Measurements from ENCODE around the gene RBCK1.

Gene RBCK1

DNA sequence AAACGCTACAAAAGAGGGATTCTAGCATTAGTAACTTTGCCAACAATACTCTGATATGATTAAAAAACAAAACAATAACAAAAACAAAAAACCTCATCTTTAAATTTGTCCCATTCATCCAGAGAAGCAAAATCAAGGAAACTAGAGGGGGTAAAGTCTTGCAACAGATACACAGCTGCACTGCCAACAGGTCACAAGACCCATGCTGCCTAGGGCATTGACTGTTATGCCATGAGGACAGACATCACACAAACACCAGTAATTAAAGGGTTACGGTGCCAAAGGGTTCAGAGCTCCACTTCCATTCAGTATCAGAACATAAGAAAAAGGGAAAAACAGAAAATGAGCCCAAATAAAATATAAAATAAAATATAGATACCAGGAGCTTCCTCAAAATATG lies 52.6 kb downstream of the RBCK1 start:
- WGBS (ENCODE audit: insufficient coverage): no CpG with 5 or more reads among the region's 2 CpGs
- Histone ChIP-seq H3K9me3 (ENCODE audit: control extremely low read depth in 1 of 5, control insufficient read depth in 4 of 5, insufficient read depth in 2 of 5, low read depth in 1 of 5, low read length in 4 of 5) (no peaks in the 10 kb centered on the region), H3K4me3 (ENCODE audit: control insufficient read depth in 1 of 7, extremely low read depth in 1 of 7, insufficient read depth in 4 of 7, low read depth in 2 of 7, low read length in 6 of 7) (peak overlapping the region in 3 of 7 experiments; percentile 47 to 88 (median 80)), H3K27ac (ENCODE audit: insufficient read depth in 1 of 2, low read depth in 1 of 2, low read length in 2 of 2, poor library complexity in 1 of 2, severe bottlenecking in 2 of 2) (no peak overlapping the region), H3K36me3 (ENCODE audit: control insufficient read depth in 4 of 4, insufficient read depth in 4 of 4, low read length in 3 of 4) (peaks cover 0 to 2% (median 0%) of the 10 kb centered on the region in 4 experiments), H3K4me1 (ENCODE audit: control extremely low read depth in 1 of 4, control insufficient read depth in 4 of 4, insufficient read depth in 4 of 4, low read length in 3 of 4) (peaks cover 0 to 42% (median 23%) of the 10 kb centered on the region in 4 experiments), H3K27me3 (replicated peaks in 2 of 5; ENCODE audit: control insufficient read depth in 4 of 5, insufficient read depth in 5 of 5, low read length in 4 of 5) (no peaks in the 10 kb centered on the region)
- ChIA-PET CTCF (interaction anchor here (0.6 to 1.4 kb wide), 4 partner anchors 16 to 130 kb away, joined by 3 to 4 read pairs (median 4); no protein-coding TSS in a partner anchor), POLR2A (no interaction called here)
- DNase-seq: peak in 1 of 3 donors; percentile 24

DNA sequence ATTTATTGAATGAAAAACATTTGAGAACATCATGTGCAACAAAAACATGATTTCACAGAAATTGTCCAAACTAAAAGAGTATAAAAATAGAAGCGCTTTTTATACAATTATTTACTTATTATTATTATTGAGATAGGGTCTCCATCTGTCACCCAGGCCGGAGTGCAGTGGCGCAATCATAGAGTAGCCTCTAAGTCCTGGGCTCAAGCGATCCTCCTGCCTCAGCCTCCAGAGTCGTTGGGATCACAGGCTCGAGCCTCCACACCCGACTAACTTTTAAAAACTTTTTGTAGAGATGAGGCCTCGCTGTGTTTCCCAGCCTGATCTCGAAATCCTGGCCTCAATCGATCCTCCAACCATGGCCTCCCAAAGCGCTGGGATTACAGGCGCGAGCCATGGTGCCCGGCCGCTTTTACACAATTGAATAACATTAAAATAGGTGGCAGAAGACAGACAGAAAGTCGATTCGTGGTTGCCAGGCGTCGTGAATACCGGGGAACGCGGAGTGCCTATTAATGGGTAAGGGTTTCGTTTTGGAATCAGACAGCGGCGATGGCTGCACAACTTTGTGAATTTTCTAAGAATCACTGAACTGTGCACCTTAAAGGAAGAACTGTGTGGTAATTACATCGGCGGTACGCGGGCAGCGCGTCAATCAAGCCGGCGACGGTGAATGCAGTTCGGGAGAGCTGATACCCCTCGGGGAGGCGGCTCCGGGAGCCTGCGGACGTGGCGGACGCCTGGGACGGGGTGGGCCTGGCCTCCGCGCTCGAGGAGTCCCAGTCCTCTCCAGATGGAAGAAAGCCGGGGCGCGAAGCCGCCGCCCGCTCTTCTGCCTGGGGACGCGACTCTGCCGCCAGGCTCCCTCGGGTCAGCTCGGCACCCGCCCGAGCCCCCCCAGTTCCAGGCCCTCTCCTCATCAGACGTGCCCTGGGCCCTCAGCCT lies 53.4 kb downstream of the RBCK1 start:
- peak overlapping the region; percentile 65 to 93 (median 87) for H3K4me3 ChIP-seq (ENCODE audit: control insufficient read depth in 1 of 7, extremely low read depth in 1 of 7, insufficient read depth in 4 of 7, low read depth in 2 of 7, low read length in 6 of 7)
- H3K9me3 ChIP-seq (ENCODE audit: control extremely low read depth in 1 of 5, control insufficient read depth in 4 of 5, insufficient read depth in 2 of 5, low read depth in 1 of 5, low read length in 4 of 5): no peaks in the 10 kb centered on the region
- H3K27me3 ChIP-seq (replicated peaks in 2 of 5; ENCODE audit: control insufficient read depth in 4 of 5, insufficient read depth in 5 of 5, low read length in 4 of 5): no peaks in the 10 kb centered on the region
- ChIA-PET POLR2A (no interaction called here), CTCF (interaction anchor here (1.0 to 1.4 kb wide), 3 partner anchors 15 to 131 kb away, joined by 3 to 4 read pairs (median 3); no protein-coding TSS in a partner anchor)
- WGBS (ENCODE audit: insufficient coverage): 11% methylated on average over 59 of the region's 60 CpGs
- H3K36me3 ChIP-seq (ENCODE audit: control insufficient read depth in 4 of 4, insufficient read depth in 4 of 4, low read length in 3 of 4): peaks cover 0 to 2% (median 0%) of the 10 kb centered on the region in 4 experiments
- H3K27ac ChIP-seq (ENCODE audit: insufficient read depth in 1 of 2, low read depth in 1 of 2, low read length in 2 of 2, poor library complexity in 1 of 2, severe bottlenecking in 2 of 2): peak overlapping the region; percentile 46 to 84
- DNase-seq: peak in 2 of 3 donors; percentile 47 to 62
- peaks cover 0 to 42% (median 23%) of the 10 kb centered on the region in 4 experiments for H3K4me1 ChIP-seq (ENCODE audit: control extremely low read depth in 1 of 4, control insufficient read depth in 4 of 4, insufficient read depth in 4 of 4, low read length in 3 of 4)

DNA sequence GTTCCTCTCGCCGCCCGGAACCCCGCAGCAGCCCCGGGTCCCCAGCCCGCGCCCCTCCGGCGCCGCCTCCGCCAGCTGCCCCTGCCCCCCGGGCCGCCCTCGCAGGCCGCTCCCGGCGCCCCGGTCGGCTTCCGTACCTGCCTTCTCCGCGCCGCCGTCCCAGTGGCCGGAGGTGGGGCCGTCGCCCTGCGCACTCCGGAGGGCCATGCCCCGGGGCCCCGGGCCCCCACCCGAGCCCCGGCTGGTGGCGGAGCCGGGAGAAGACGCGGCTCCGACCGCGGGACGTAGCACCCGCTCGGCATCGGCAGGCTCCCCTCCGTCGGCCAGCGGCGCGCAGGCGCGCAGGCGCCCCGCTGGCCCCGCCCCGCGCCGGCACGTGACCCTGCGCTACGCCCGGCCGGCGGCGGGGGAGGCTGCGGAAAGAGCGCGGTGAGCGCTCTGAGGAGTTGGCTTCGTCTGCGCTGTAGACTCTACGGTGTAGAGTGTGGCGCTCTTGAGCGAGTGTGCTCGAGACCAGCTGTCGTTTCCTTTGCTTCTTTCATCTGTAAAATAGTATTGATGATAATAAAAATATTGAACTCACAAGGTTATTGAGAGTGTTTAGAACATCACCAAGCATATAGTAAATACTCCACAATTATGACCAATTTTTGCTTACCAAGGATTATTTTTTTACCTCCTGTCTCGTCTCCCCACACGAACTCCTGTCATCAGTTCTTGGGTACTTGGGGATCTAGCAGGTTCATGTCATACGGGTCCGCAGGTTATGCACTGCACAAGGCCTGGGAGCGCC lies 54.3 kb downstream of the RBCK1 start, which contains the start of gene TBC1D20:
TBC1D20 (minus strand) TSS at position 335 of the 793 bp plus-strand sequence; CDS start at position 207, 128 bp downstream.
- Histone ChIP-seq H3K4me1 (ENCODE audit: control extremely low read depth in 1 of 4, control insufficient read depth in 4 of 4, insufficient read depth in 4 of 4, low read length in 3 of 4) (peaks cover 0 to 42% (median 23%) of the 10 kb centered on the region in 4 experiments), H3K27me3 (replicated peaks in 2 of 5; ENCODE audit: control insufficient read depth in 4 of 5, insufficient read depth in 5 of 5, low read length in 4 of 5) (no peaks in the 10 kb centered on the region), H3K36me3 (ENCODE audit: control insufficient read depth in 4 of 4, insufficient read depth in 4 of 4, low read length in 3 of 4) (peaks cover 0 to 2% (median 0%) of the 10 kb centered on the region in 4 experiments), H3K9me3 (ENCODE audit: control extremely low read depth in 1 of 5, control insufficient read depth in 4 of 5, insufficient read depth in 2 of 5, low read depth in 1 of 5, low read length in 4 of 5) (peaks cover 0 to 6% (median 0%) of the 10 kb centered on the region in 5 experiments), H3K27ac (ENCODE audit: insufficient read depth in 1 of 2, low read depth in 1 of 2, low read length in 2 of 2, poor library complexity in 1 of 2, severe bottlenecking in 2 of 2) (peak within 1 kb of the TSS; percentile 46 to 84), H3K4me3 (ENCODE audit: control insufficient read depth in 1 of 7, extremely low read depth in 1 of 7, insufficient read depth in 4 of 7, low read depth in 2 of 7, low read length in 6 of 7) (peak within 1 kb of the TSS; percentile 65 to 93 (median 87))
- POLR2A ChIA-PET: no interaction called here
- CTCF ChIA-PET: interaction anchor here (1.0 to 1.3 kb wide), 3 partner anchors 10 to 30 kb away, joined by 4 to 7 read pairs (median 4); no protein-coding TSS in a partner anchor
- WGBS (ENCODE audit: insufficient coverage): 0% methylated on average over 57 of the region's 80 CpGs
- DNase-seq: peak; percentile 86 to 93 (median 93)

DNA sequence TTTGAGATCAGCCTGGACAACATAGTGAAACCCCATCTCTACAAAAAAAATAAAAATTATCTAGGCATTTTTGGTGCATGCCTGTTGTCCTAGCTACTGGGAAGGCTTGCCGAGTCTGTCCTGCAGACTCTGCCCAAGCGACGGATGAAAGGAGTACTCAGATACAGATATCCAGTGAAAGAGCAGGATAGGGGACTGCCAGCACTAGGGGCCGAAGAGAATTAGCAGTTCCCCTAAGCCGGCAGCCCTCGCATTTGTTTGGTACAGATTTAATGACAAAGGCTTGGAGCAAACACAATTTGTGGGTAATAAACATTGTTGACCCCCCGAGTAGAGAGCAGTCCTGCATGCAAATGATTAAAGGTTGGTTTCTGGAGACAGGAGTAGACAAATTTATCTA lies 59.7 kb downstream of the RBCK1 start:
- 99% methylated on average over 7 of the region's 7 CpGs for WGBS (ENCODE audit: insufficient coverage)
- ChIA-PET POLR2A (no interaction called here), CTCF (interaction anchor here (1.0 to 2.2 kb wide), 3 partner anchors 9 to 12 kb away, joined by 3 to 6 read pairs (median 4); no protein-coding TSS in a partner anchor)
- DNase-seq: no peak
- Histone ChIP-seq H3K4me3 (ENCODE audit: control insufficient read depth in 1 of 7, extremely low read depth in 1 of 7, insufficient read depth in 4 of 7, low read depth in 2 of 7, low read length in 6 of 7) (no peak overlapping the region), H3K36me3 (ENCODE audit: control insufficient read depth in 4 of 4, insufficient read depth in 4 of 4, low read length in 3 of 4) (no peaks in the 10 kb centered on the region), H3K9me3 (ENCODE audit: control extremely low read depth in 1 of 5, control insufficient read depth in 4 of 5, insufficient read depth in 2 of 5, low read depth in 1 of 5, low read length in 4 of 5) (peaks cover 0 to 23% (median 7%) of the 10 kb centered on the region in 5 experiments), H3K27me3 (replicated peaks in 2 of 5; ENCODE audit: control insufficient read depth in 4 of 5, insufficient read depth in 5 of 5, low read length in 4 of 5) (no peaks in the 10 kb centered on the region), H3K4me1 (ENCODE audit: control extremely low read depth in 1 of 4, control insufficient read depth in 4 of 4, insufficient read depth in 4 of 4, low read length in 3 of 4) (peaks cover 0 to 6% (median 4%) of the 10 kb centered on the region in 4 experiments), H3K27ac (ENCODE audit: insufficient read depth in 1 of 2, low read depth in 1 of 2, low read length in 2 of 2, poor library complexity in 1 of 2, severe bottlenecking in 2 of 2) (no peak overlapping the region)

DNA sequence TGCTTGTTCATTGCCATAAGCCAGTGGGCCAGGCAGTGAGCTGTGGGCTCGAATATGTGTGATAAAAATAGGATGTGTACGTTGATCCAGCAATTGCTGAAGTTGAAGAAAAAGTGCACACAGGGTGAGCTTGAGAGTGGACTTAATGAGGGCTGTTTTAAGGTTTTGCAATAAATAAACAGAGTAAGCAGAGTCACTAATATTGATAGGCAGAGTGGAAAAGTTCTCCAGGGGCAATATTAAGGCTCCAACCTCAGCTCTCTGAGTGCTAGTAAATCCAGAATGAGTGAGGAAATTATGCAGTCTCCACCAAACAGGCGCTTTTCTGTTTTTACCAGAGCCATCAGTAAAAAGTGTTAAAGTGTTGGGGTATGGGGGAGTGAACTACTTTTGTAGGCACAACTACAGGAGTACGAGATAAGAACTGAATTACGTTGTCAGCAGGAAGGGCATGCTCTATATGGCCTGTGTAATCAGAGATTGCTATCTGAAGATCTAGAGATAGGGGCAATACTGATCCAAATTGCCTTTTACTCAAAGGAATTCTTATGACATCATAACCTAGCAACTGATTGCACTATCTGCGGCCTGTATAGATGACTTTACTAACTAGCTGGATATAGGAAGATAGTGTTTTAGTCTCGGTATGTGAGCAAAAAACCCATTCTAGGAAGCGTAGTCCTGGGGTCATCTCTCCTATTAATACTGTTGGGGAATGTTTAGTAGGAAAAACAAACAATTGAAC lies 61.8 kb downstream of the RBCK1 start:
- POLR2A ChIA-PET: no interaction called here

More for the DNA sequence above, 61.8 kb downstream of the RBCK1 start:
- H3K27ac ChIP-seq (ENCODE audit: insufficient read depth in 1 of 2, low read depth in 1 of 2, low read length in 2 of 2, poor library complexity in 1 of 2, severe bottlenecking in 2 of 2): no peak overlapping the region
- H3K9me3 ChIP-seq (ENCODE audit: control extremely low read depth in 1 of 5, control insufficient read depth in 4 of 5, insufficient read depth in 2 of 5, low read depth in 1 of 5, low read length in 4 of 5): peaks cover 0 to 23% (median 7%) of the 10 kb centered on the region in 5 experiments
- 80% methylated on average over 7 of the region's 8 CpGs for WGBS (ENCODE audit: insufficient coverage)
- peaks cover 0 to 10% (median 3%) of the 10 kb centered on the region in 4 experiments for H3K36me3 ChIP-seq (ENCODE audit: control insufficient read depth in 4 of 4, insufficient read depth in 4 of 4, low read length in 3 of 4)
- no peak overlapping the region for H3K4me3 ChIP-seq (ENCODE audit: control insufficient read depth in 1 of 7, extremely low read depth in 1 of 7, insufficient read depth in 4 of 7, low read depth in 2 of 7, low read length in 6 of 7)
- no peaks in the 10 kb centered on the region for H3K4me1 ChIP-seq (ENCODE audit: control extremely low read depth in 1 of 4, control insufficient read depth in 4 of 4, insufficient read depth in 4 of 4, low read length in 3 of 4)
- DNase-seq: no peak
- CTCF ChIA-PET: interaction anchor here (0.8 kb wide), 1 partner anchor 22 kb away, joined by 3 read pairs; no protein-coding TSS in a partner anchor
- H3K27me3 ChIP-seq (replicated peaks in 2 of 5; ENCODE audit: control insufficient read depth in 4 of 5, insufficient read depth in 5 of 5, low read length in 4 of 5): no peaks in the 10 kb centered on the region
